Measurements from ENCODE around the gene BNC1.
"Not testable (repeated sequence)": the region's sequence is repeated elsewhere in the genome, so short reads cannot be mapped to it uniquely, and the experiment has no call there.

BNC1 gene

DNA sequence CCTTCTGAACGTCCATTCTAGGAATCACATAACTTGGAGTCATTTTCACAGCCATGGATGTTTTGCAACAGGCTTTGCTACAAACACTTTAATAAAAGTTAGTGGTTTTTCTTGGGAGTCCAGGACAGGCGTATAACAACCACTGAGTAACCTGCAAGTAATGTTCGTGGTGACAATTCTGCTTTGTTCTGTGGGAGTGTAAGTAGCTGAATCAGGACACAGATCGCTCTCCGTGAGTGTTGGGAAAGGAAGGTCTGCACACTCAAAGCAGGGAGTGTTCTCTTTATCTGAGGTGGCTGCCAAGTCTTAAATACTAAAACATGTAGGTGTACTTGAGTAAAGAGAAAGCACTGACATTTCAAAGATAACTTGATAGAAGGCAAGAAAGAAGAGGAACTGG lies 7.9 kb upstream of the BNC1 start:
- no peak for DNase-seq (ENCODE audit: low spot score)

DNA sequence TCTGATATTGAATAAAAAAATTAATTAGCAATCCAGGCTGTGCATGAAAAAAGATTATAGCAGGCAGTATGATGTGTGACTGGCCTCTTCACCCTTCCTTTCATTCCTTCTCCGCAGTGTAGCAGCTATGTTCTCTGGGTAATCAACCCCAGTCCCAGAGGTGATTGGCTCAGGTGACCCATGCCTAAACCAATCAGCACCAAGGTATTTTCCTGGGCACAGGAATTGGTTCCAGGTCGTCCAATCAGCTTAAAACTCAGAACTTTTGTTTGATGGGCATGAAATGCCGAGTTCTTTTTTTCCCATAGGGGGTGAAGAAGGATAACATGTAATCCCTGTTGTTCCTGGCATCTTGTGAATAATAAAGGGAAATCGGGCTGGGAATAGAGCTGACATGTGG lies 5.8 kb upstream of the BNC1 start:
- DNase-seq (ENCODE audit: low spot score) = no peak

DNA sequence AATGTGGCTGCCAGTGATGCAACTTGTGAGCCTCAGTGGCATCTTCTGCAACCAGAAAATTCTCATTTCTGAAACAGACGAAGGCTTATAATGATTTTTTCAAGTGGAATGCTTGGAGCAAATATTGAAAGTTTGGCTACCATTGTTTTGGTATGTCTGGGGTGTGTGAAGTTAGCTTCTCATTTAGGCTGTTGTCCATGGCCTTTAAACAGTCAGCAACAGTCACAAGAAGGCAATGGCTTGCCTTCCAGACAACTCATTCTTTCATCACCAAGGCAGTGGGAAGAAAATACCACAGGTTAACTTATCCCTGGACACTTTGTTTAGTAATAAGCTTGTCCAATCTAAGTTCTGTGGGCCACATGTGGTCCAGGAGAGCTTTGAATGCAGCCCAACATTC lies 4.7 kb upstream of the BNC1 start:
- no peak for DNase-seq (ENCODE audit: low spot score)

DNA sequence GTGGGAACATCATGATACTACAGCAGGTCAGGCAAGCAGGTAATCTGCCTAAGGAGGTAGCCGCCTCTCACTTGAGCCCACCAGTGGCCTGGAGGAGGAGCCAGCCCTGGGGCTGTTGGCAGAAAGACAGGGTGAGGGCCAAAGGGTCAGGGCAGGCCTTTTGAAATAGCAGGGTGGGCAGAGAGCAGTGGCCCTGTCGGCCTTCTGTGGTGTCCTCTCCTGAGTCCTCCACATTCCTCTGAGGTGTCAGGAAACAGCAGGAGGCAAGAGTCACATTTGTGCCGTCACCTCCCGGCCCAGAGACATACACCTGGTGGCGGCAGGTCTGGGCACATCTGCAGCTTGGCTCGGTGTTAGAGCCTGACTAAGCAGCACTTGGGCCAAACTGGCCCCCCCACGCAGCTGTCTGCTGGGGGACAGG lies 3.9 kb upstream of the BNC1 start:
- no peak for DNase-seq (ENCODE audit: low spot score)

DNA sequence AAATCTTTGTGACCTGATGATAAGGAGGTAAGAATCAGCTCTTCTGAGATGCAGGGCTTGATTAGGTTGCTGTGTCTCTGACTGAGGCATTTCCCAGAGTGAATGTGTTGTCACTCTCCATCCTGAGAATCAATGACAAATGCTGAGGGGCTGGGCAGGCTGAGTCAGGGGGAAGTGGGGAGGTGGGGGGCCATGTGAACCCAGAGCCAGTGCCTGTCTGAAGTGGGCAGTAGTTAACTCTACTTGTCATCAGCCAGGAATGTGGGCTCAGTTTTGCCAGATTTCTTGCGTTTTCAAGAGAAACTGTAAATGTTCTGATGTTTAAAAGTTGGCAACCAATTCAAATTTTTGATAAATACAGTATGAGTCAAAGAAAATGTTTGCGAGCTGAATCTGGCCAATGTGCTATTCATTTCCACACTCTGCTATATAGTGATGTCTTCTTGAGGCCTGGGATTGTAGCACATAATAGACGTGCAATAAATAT lies 3.1 kb upstream of the BNC1 start:
- DNase-seq (ENCODE audit: low spot score) = no peak

DNA sequence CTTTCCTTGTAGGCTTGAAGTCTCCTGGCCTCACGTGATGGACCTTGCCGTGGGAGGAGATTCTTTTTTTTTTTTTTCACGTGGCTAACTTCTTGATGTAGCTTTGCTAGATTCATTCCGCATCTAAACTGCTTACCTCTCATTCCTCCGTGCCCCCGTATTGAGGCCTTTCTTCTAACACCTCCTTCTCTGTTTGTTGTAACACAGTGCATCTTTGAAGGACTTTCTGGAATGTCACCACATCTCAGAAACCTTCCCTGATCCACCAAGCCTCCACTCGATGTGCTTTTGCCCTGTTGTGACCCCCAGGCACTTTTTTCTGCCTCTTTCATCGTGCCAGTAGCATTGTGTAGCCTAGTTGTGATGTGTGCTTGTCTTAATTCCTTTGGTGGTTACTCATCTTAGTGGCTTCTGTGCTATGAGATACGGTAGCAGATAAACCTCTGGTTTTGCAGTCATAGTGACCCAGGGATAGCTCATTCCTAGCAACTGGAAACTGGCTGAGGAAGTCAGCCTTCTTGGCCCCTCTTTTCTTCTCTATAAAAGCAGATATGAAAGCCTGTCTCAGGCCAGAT lies 1.6 kb upstream of the BNC1 start:
- DNase-seq (ENCODE audit: low spot score) = no peak

DNA sequence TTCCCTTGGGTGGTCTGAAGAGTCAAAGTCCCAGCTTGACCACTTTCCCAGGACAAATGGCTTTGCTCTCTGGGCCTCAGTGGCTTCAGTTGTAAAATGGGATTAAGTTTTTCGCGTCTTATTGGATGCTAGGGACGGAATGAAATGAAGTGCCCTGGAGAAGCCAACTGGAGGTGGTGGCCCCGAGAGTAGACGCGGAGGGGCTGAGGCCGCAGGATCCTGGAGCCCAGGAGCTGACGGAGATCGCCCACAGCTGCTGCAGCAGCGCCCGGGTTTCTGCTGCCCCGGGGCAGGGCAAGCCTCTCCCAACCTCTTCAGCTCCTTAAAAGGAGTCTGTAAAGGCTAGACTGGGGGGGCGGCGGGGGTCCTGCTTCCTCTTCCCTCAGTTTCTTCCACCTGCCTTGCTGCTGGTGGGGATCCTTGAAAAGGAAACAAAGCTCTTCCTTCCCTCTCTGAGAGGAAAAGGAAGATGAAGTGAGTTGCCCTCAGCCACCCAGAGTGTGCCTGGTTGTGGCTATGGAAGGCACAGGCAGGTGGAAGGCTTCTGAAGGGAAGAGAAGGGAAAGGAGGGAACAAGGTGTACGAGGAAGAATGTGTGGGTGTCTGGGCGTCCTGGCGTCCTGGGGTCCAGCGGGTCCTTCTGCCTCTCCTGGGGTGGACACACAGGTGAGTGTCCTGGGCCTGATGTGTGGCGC lies 967 bp upstream of the BNC1 start:
- no peak for DNase-seq (ENCODE audit: low spot score)

DNA sequence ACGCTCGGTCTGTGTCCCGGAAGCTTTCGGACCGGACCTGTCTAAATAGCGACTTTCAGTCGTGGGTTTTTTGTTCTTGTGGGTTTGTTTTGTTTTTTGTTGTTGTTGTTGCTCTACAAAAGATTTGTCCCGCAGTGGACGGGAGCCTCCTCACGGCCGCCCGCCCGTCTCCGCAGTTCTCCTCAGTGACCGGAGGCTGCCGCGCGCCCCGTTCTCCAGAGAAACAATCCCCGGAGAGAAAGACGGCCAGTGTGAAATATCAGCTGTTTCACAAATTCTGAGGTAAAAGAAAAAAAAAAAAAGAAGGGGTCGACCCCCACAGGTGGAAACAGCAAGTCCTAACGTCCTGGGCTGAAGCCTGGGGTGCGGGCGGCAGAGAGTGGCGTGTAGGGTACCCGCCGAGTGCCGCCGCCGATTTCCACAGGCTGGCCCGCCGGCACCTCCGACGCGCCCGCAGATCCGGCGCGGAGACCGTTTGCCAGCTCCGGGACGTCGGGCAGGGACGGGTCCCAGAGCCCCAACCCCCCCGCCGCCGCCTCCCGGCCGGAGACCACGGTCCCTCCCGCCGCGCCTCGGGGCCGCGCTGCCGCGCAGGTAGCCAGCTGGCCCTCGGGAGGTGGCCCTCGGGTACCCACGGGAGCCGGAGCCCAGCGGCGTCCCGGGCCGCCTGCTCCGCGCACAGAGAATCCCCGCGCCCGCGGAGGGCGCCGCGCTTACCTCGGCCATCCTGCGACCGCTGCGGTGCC lies 478 bp downstream of the BNC1 start:
- no peak for DNase-seq (ENCODE audit: low spot score)

DNA sequence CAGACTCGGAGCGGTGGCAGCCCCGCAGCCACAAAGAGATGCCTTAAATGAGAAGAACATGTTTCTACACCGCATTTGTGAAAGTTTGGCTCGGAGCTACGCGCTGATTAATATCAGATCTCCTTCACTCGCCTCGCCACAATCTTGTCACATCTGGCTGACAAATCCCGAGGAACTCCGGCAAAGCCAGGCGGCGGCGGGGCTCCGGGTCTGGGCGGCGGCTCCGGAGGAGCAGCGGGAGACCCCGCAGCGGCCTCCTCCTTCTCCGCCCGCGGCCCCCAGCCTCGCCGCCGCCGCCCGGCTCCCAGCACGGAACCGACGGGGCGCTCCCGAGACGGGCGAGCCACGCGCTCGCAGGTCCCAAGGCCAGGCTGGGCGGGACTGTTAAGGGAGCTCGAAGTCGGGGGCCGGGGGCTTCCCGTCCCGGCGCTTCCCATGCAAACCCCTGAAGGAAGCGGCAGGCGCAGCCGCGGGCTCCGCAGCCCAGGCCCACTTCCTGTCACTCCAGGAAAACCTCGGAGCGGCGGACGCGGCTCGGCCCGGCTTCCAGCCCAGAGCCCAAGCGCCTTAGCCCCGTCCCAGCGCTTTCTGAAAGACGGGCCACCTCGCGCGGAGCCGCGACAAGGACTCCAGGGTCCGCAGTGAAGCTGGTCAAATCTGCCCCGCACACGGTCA lies 1.2 kb downstream of the BNC1 start:
- DNase-seq (ENCODE audit: low spot score) = no peak

DNA sequence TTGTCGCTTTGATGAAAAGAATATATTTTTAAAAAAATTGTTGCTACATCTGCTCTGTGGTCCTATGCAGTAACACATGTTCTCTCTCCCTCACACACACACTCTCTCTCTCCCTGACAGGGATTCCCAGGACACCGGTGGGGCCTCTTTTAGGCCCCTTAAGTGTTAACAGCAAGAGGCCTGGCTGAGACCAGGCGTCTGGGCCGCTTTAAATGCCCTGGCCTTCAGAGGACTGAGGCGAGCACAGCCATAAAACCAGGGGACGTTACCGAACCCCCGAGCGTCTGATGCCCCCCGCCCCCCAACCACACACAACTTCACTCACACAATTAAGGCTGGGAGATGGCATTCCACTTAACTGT lies 1.7 kb downstream of the BNC1 start:
- DNase-seq (ENCODE audit: low spot score) = no peak

DNA sequence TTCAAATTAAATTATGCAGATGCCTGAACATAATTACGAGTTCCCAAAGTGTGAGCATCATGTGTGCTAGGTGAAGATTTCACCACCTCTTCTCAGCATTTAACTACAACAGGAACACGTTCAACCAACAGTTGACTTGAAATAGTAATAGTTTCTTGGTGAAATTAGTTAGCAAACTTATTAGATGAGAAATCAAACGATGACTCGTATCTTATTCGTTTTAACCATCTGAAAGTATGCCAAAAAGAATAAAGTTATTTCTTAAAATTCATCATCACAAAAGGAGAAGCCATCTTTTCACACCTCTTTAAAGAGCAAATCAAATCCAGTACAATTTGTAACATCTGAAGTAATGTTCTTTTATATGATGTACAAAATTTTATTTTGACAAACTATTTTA lies 2.3 kb downstream of the BNC1 start:
- no peak for DNase-seq (ENCODE audit: low spot score)

DNA sequence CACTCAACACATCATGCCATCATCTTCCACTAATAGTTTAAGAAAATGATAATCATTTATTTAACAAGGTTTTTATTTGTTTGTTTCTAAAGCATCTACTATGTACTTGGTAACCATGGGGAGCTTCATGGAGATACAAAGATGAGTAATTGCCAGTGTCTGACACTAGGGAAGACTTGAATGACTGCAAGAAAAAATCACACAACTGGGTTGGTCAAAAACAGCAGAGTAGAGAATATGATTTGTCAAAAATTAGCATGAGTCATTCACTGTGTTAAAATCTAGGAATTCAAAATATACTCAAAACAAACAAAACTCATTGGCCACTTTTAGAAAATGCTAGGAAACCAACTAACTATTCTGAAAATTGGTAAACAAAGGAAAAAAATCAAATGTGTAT lies 6.3 kb downstream of the BNC1 start:
- DNase-seq (ENCODE audit: low spot score) = no peak

DNA sequence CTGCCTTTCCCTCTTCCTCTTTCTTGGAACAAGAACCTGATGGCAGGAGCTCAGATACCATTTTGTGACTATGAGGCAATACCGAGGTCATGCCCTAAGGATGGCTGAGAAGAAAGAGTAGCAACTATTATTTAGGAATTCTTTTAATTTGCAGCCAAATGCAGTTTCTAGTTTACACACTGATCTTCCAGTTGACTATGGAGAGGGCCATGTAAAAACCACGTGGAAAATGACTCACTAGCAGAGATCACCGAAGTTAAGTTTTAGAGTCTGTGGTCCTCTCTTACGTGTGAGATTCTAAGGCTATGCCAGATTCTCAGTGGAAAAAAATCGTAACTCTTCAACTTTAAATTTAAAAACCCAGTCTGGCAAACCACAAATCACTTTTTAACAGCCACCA lies 7.8 kb downstream of the BNC1 start:
- DNase-seq (ENCODE audit: low spot score) = no peak

DNA sequence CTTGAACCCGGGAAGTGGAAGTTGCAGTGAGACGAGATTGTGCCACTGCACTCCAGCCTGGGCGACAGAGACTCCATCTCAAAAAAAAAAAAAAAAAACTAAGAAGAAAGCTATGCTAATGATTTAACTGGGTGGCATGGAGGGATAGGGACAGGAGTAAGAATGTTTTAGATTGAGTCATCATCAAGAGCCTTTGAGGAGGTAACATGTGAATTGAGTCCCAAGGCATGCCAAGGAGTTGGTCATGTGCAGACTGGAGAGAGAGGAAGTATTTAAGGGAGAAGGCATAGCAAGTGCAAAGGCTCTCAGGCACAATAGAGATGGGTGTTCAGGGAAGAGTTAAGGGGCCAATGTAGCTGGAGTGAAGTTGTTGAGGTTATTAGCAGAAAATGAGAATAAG lies 9.1 kb downstream of the BNC1 start:
- DNase-seq (ENCODE audit: low spot score) = no peak

DNA sequence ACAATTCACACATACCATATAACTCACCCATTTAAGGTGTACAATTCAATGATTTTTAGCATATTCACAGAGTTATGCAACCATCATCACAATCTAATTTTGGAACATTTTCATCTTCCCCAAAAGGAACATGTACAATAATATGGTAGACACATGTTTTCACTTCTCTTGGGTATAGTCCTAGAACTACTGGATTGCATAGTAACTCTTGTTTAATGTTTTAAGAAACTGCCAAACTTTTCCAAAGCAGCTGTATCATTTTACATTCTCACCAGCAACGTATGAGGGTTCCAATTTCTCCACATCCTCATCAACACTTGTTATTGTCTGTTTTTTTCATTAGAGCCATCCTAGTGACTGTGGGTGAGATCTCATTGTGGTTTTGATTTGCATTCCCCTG lies 14.3 kb downstream of the BNC1 start:
- DNase-seq (ENCODE audit: low spot score) = no peak

DNA sequence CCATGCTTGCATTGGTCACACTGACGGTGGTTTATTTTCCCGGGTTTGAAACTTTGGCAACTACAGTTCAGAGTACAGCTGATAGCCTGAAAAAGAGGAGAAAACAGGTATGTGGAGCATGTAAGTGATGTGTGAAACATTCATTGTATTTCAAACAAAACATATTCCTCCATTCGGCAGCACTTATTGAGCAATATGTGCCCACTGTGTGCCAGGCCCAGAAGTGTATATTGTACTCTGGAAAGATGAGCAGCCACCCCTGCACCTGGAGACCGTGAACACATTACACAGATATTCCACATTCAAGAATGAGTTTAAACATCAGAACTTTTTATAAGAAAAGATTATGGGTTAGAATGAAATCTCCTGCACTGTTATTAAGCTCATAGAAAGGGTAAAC lies 16.3 kb downstream of the BNC1 start:
- no peak for DNase-seq (ENCODE audit: low spot score)

DNA sequence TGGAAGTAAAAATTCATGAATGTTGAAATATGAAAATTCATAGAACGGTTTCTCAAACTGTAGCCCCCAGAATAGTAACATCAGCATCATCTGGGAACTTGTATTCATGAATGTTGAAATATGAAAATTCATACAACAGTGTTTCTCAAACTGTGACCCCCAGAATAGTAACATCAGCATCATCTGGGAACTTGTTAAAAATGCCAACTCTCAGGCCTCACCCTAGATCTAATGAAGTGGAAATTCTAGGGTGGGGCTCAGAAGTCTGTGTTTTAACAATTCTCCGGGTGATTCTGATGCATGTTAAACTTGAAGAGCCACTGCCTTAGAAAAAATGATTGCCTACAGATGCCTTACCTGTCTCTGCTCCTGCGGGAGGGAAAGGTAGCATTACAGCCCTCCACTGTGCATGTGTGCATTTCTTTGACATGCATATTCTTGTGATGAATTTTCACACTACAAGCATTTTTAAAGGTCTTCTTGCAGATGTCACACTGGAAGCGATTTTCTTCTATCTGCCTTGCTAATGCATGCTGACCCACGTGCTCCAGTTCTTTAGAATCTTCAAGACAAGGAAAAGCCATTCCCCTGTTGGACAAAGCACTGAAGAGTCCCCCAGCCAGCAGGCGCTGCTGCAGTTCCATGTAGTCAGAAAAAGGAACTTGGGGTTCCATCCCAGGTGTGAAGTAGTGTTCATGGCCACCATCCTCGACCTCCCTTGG lies 21.7 kb downstream of the BNC1 start:
- no peak for DNase-seq (ENCODE audit: low spot score)

DNA sequence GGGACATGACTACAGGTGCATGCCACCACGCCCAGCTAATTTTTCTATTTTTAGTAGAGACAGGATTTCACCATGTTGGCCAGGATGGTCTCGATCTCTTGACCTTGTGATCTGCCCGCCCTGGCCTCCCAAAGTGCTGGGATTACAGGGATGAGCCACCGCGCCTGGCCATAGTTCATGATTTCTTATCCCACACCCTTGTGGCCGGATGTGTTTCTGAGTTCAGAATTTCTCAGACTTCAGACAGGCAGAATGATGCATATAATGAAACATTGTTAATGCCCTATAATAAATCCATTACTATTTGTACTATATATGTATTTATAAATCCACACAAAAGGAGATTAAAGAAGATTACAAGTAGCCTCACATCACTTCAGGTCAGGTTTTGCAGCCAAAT lies 22.3 kb downstream of the BNC1 start:
- DNase-seq (ENCODE audit: low spot score) = not testable (repeated sequence)

DNA sequence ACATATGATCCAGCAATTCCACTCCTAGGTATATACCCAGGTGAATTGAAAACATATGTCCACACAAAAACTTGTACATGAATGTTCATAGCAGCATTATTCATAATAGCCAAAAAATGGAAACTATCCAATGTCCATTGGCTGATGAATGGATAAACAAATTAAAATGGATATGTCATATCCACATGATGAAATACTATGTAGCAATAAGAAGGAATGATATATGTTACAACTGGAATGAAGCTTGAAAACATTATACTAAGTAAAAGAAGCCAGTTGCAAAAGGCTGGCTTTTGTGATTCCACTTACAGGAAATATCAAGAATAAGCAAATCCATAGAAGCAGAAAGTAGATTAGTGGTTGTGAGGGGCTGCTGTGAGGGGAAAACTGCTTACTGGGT lies 33.7 kb downstream of the BNC1 start:
- no peak for DNase-seq (ENCODE audit: low spot score)

DNA sequence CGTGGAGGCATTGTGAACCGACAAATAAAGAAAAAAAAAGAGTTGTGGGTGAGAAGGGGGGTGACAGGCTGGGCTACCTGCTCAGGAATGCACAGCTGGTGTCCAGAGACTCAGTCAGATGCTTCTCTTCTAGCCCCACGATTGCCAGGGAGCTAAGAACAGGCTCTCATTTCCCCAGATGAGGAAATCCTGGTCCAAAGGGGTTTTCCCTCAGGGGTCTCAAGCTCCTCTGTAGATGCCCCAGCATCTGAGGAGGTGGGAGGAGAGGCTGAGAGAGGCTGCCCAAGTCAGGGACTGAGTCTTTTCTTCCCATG lies 35.5 kb downstream of the BNC1 start:
- no peak for DNase-seq (ENCODE audit: low spot score)

DNA sequence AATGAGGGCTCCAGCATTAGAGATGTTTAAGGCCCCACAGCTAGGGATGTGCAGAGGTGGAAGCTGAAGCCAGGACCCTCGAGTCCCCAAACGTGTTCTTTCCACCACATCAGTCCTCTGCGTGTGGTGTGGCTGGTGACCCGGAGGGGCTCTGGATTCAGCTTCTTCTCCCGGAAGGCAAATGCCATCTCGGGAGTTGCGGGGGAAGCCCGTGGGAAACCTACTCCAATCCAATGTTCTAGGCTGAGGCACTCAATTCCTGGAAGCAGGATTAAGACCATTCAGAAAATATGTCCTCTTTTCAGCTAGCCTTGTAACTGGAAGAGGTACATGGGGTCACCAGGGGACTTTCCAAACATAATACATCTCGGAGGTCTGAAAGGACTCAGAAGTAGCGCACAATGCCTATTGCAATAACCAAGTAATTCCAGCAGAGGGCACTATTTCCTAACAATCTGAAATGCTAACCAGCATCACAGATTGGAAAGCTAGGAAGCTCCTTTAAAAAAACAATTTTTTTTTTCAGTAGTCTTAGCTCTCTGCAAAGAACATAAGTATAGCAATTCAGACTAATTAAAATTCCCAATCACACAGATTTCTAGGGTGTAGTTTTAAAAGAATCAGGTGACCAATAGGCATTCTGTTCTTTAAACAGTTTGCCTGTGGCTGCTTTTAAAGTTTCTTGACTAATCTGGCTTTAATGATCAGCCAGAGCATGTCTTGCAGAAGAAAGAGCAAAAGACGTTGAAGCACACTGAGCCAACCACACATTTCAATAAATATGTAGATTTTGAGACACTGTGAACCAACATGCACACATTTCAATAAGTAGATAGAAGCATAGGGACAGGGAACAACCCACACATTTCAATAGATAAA lies 36.1 kb downstream of the BNC1 start:
- peak; percentile 17 for DNase-seq (ENCODE audit: low spot score)

All from germinal center (tissue), 1 donor.